Lower lobe of right lung (tissue), 2 donors: ENCODE results near the gene SORL1-AS1.

Experiments
- ATAC-seq, 2 donors: fragments of 200-7000 bp; cut with Tn5 transposase; one replicate each; pipeline ENCODE4 v1.9.1; 2020 to 2022; ENCODE audit warnings: mild to moderate bottlenecking in 2 of 2, moderate library complexity in 2 of 2
- DNase-seq: peaks from one replicate; pipeline ENCODE4 v3.0.0-alpha.2; 2020
- H3K27ac ChIP-seq: fragments of 200-600 bp; one replicate; pipeline ENCODE4 v1.8.0; 2022
- H3K27me3 ChIP-seq: fragments of 200-600 bp; one replicate; pipeline ENCODE4 v1.8.0; 2022; ENCODE audit warnings: low read depth
- H3K36me3 ChIP-seq: fragments of 200-600 bp; one replicate; pipeline ENCODE4 v1.8.0; 2022; ENCODE audit warnings: mild to moderate bottlenecking
- H3K4me1 ChIP-seq: fragments of 200-600 bp; one replicate; pipeline ENCODE4 v1.8.0; 2022
- H3K4me3 ChIP-seq: fragments of 200-600 bp; one replicate; pipeline ENCODE4 v1.8.0; 2022; ENCODE audit warnings: mild to moderate bottlenecking
- H3K9me3 ChIP-seq: fragments of 200-600 bp; one replicate; pipeline ENCODE4 v1.8.0; 2022
- CTCF ChIP-seq: fragments of 200-600 bp; IDR thresholded peaks from one replicate; pipeline ENCODE4 v1.8.0; 2022; ENCODE audit warnings: antibody characterized with exemption, mild to moderate bottlenecking
- intact Hi-C: fragments of 100-400 bp; cut with DNase I; formaldehyde crosslinking; loops from one replicate; pipeline ENCODE4 v1.11.0; 2022
- donor health status: DM: no; HTN: yes; CAD: no; lungs with severe emphysema.

The SORL1-AS1 gene

DNA sequence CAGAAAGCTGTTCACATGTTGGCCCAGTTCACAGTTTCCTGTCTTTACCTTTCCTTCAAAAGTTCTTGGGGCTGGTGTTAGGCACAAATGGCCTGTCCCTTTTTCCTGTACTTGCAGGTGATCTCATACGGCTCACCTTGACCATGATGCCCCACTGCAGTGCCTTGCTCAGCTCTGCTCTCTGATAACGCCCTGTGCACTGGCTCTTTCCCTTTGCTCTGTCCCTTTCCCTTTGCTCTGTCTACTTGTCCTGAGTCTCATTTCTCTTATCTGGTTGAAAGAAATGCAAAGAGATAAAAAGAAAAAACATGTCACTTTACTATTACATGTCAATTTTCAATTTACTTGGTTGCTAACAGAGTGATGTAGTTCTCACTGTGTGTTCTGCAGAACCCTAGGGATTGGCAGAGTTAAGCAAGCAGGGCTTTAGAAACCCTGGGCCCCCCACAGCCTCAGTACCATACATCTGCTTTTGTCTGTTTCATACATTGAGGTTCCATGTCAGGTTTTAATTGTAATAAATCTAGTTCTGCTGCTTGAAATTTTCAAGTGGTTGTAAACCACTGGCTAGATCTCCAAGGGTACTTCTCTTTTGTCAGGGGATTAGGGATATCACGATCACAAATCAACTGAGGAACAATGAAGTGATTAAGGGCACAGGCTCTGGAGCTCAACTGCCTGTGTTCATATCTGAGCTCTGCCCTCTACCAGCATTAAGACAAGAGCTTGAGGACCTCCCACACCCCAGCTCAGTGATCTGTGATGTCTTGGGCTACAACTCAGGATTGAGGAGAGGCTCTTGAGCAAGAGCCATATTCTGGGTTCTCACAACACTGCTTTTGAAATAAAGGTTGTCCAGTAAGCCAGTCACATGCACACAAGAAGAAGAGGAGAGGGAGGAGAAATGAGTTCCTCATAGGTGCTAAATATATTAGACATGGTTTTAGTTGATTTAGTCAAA, 16.9 kb downstream of the SORL1-AS1 start:
- intact Hi-C loops: no loop called here
- H3K4me3 ChIP-seq: no peak overlapping the region
- H3K27ac ChIP-seq: no peak overlapping the region
- no peak for TF ChIP-seq CTCF
- no peaks in the 10 kb centered on the region for H3K27me3 ChIP-seq
- ATAC-seq: peak; percentile 63 to 69
- H3K9me3 ChIP-seq: no peaks in the 10 kb centered on the region
- no peak for DNase-seq
- H3K4me1 ChIP-seq: peaks cover 14% of the 10 kb centered on the region
- H3K36me3 ChIP-seq: no peaks in the 10 kb centered on the region

GRCh38 chr11:121435132-121435531, 17.6 kb downstream of the SORL1-AS1 start:
- no peak for DNase-seq
- no peak for TF ChIP-seq CTCF
- H3K4me1 ChIP-seq: peaks cover 14% of the 10 kb centered on the region
- no peak overlapping the region for H3K4me3 ChIP-seq
- ATAC-seq: no peak
- intact Hi-C loops: no loop called here
- H3K9me3 ChIP-seq: no peaks in the 10 kb centered on the region
- no peaks in the 10 kb centered on the region for H3K36me3 ChIP-seq
- H3K27me3 ChIP-seq: no peaks in the 10 kb centered on the region
- no peak overlapping the region for H3K27ac ChIP-seq

GRCh38 chr11:121431820-121432526, 20.8 kb downstream of the SORL1-AS1 start:
- H3K4me1 ChIP-seq: peaks cover 3% of the 10 kb centered on the region
- no peak for TF ChIP-seq CTCF
- ATAC-seq (no peak), DNase-seq (no peak)
- H3K27ac ChIP-seq: no peak overlapping the region
- H3K4me3 ChIP-seq: no peak overlapping the region
- intact Hi-C loops: no loop called here
- peaks cover under 1% of the 10 kb centered on the region for H3K27me3 ChIP-seq
- no peaks in the 10 kb centered on the region for H3K9me3 ChIP-seq
- no peaks in the 10 kb centered on the region for H3K36me3 ChIP-seq

DNA sequence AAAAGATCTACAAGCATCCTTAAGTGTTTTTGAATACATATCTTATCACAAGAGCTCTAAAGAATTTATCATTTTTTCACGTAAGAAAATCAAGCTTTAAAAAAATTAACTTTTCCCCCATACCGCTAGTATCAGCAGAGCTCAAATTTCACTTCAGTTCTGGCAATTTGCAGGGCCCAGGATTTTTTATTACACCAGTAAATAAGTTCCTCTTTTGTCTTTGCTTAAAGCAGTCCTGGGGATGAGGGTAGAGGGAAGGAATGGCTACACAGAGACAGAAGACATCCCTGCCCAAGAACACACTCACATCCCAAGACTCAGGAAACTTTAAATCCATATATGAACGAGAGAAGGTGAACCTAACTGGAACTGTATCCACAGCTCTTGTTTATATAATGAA, 23.2 kb downstream of the SORL1-AS1 start:
- H3K4me3 ChIP-seq: no peak overlapping the region
- no peaks in the 10 kb centered on the region for H3K9me3 ChIP-seq
- H3K4me1 ChIP-seq: peaks cover 5% of the 10 kb centered on the region
- peaks cover 8% of the 10 kb centered on the region for H3K27me3 ChIP-seq
- H3K36me3 ChIP-seq: no peaks in the 10 kb centered on the region
- no peak overlapping the region for H3K27ac ChIP-seq
- DNase-seq (no peak), ATAC-seq (no peak)
- intact Hi-C loops: no loop called here
- TF ChIP-seq CTCF: no peak

GRCh38 chr11:121427400-121427744, 25.4 kb downstream of the SORL1-AS1 start:
- H3K27ac ChIP-seq: no peak overlapping the region
- ATAC-seq (no peak), DNase-seq (no peak)
- no peaks in the 10 kb centered on the region for H3K9me3 ChIP-seq
- no peak for TF ChIP-seq CTCF
- no peaks in the 10 kb centered on the region for H3K36me3 ChIP-seq
- intact Hi-C loops: no loop called here
- H3K27me3 ChIP-seq: peaks cover 8% of the 10 kb centered on the region
- peaks cover 5% of the 10 kb centered on the region for H3K4me1 ChIP-seq
- H3K4me3 ChIP-seq: peak overlapping the region; percentile 42
